HG02588 (cell line): ENCODE results near the gene GLRX5.

ENCODE experiments used
- ATAC-seq: cut with Tn5 transposase; IDR thresholded peaks from one replicate; pipeline ENCODE4 v1.9.1; 2021; ENCODE audit warnings: mild to moderate bottlenecking, moderate library complexity; ENCODE audit not compliant: unreplicated experiment

Gene GLRX5

DNA sequence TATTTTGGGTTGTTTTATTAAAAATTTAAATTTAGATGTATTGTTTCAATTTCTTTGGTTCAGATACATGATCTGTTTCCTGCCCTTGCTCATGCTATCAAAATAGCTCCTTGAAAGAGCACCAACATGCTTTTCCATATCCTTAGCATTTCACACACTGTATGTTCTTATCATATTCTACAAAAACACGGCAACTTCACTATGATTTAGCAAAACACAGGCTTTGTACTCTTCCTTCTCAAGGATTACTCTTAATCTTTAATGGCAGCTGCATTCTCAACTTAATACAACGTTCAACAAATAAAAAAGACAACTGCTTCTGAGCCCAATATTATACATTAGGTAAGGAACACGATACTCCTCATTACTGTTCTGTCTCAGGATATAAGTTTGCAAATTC, 2.9 kb upstream of the GLRX5 start:
- ATAC-seq, result no peak

DNA sequence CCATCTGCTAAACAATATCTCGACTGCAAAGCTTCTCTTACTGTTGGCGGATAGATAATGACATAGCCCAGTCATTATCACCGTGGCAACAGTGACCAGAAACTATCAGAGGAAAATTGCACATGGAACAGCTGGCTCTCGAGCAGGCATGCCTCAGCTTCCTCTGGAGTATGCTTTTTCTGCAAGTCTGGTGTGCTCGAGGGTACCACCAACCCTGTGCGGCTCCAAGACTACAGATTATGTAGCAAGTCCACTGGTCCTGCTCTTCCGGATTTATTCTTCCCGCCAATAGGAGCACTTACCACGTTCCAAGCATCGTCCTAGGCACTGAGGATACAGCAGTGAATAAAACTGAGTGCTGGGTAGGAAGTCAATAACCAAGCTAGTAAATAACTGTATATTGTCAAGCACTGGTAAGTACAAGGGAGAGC, 1.4 kb upstream of the GLRX5 start:
- ATAC-seq, result no peak

DNA sequence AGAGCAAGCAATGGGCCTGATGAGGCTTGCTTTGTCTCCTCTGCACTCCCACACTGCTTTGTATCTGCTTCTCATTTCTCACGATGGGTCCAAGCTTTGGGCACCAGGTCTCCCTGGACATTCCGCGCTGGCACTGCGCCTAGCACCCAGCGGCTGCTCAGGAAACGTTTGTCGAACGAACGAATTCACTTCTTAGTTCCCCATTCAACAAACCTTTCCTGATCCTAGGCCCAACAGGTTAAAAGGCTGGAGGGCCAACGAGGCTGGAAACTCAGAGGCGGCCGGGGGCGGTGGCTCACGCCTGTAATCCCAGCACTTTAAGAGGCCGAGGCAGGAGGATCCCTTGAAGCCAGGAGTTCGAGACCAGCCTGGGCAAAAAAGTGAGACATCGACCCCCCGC, 1.0 kb upstream of the GLRX5 start:
- no peak for ATAC-seq

DNA sequence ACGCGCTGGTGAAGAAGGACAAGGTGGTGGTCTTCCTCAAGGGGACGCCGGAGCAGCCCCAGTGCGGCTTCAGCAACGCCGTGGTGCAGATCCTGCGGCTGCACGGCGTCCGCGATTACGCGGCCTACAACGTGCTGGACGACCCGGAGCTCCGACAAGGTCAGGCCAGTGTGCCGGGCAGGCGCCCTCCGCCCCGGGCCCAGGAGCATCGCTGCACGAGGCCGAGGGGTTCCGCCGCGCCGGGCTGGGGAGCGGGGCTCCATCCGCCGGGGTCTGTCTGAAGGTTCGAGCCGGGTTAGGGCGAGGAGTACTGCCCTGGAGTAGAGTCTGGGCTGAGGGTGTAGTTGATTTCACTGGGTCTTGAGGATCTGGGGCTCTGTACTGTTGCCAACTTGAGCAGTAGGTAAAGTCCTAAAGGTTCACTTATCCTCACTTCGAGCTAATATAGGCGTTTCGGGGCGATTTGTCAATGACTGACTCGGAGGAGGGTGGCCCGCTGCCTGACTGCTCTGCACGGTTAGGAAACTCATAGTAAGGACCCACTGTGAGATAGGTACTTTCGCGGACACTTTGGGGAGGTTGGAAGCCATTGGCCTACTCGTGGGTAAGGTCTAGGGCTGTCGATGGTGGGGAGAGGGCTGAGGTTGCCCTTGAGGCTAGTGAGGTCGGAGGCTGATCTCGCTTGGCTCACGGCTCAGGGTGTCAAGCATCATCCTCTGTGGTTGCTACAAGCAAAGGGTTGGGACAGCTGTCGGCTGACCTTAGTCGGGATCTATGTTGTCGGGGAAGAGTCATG, 574 bp downstream of the GLRX5 start:
- ATAC-seq, result no peak

DNA sequence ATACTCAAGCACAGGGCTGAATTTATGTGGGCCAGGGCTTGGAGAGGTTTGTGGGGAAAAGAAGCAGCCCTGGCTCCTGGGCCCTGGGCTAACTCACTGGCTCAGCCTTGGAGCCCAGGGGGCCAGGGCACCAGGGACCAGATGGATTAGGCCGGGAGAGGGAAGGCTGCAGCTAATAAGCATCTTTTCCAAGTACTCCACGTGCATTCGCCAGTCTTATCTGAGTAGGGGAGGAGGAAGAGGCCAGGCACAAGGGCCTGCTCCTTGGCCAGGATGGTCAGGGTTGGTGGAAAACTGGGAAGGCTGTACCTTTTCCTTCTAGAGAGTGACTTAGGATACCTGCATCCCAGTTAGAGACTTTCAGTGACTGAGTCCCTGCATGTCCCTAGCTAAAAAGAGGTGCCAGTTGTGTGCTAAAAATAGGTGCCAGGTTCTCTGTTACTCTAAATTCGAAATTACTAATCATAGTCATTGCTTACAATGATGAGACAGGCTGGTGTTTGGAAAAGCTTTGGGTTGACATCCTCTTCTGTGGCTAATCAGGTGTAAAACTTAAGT, 1.3 kb downstream of the GLRX5 start:
- no peak for ATAC-seq

- no peak for ATAC-seq
These were observed 1.8 kb downstream of the GLRX5 start for GRCh38 chr14:95536671-95537070.

GRCh38 chr14:95537298-95538089, 2.6 kb downstream of the GLRX5 start:
- no peak for ATAC-seq

DNA sequence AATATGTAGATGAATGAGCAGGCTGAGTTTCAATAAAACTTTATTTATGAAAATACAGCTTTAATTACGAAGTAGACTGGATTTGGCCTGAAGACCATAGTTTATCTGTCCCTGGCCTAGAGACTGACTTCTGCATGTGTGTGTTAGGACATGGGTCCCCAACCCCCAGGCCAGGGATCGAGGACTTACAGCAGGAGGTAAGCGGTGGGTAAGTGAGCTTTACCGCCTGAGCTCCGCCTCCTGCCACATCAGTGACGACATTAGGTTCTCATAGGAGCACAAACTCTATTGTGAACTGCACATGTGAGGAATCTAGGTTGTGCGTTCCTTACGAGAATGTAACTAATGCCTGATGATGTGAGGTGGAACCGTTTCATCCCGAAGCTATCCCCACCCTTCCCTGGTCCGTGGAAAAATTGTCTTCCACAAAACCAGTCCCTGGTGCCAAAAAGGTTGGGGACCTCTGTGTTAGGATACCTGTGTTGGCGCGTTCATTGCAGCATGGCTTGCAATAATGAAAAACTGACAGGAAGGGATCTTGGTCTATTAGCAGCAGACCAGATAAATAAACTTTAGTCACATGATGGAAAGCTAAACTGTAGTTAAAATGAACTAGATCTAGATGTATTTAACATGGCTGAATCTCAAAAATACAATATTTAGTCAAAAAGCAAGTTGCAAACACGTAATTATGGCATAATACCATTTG, 4.1 kb downstream of the GLRX5 start:
- ATAC-seq, result no peak

GRCh38 chr14:95540236-95540855, 5.5 kb downstream of the GLRX5 start:
- ATAC-seq, result no peak

- no peak for ATAC-seq
These were observed 6.5 kb downstream of the GLRX5 start for GRCh38 chr14:95541346-95541745.

GRCh38 chr14:95541932-95542930, 7.4 kb downstream of the GLRX5 start:
- no peak for ATAC-seq

DNA sequence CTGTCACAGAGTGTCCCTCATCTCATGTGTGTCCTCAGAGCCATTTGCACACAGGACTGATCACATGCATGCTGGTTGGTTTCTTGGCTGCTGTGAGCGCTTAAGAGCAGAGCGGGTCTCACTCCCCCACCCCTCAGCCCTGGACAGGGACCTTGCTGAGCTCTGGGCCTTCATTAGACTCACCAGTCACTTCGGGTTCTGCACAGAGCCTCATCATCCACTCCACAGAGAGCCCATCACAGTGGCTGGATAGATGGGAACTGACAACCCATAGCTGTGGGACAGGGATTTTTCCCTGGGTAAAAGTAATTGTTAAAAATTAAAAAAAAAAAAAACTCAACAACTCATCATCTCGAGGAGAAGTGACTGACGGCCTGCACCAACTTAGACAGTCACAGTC, 8.2 kb downstream of the GLRX5 start:
- ATAC-seq, result no peak

- no peak for ATAC-seq
These were observed 9.7 kb downstream of the GLRX5 start for GRCh38 chr14:95544588-95544987.

- ATAC-seq, result no peak
These were observed 10.8 kb downstream of the GLRX5 start for GRCh38 chr14:95545515-95546168.

GRCh38 chr14:95547272-95547625, 12.4 kb downstream of the GLRX5 start:
- ATAC-seq, result no peak

DNA sequence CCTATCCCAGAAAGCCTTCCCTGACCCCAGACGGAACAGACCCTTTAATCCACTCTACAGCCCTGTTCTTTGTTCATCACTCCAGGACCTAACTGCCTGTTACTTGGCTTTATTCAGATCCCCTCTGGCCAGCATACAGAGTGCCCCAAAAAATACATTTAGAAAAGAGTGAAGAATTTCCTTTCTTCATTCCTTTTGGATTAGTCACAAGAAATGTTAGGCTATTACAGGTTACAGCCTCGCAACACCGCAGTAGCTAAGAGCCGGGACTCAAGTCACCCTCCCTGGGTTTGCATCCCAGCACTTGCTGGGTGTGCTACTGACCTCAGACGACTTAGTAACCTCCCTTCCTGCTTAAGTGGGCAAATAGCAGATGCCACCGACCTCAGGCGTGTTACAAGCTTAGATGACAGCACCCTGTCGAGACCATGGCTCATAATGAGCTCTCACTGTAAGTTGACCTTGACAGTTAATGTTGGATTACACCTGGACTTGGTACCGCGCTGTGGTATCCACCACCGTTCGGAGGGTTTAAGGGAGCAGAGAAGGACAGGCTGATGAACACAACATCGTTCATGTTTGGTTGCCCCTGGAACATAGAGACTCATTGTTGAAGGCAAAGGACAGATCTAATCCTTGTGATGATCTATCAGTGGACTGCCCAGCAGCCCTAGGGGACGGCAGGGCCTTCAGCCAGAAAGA, 12.9 kb downstream of the GLRX5 start:
- no peak for ATAC-seq

DNA sequence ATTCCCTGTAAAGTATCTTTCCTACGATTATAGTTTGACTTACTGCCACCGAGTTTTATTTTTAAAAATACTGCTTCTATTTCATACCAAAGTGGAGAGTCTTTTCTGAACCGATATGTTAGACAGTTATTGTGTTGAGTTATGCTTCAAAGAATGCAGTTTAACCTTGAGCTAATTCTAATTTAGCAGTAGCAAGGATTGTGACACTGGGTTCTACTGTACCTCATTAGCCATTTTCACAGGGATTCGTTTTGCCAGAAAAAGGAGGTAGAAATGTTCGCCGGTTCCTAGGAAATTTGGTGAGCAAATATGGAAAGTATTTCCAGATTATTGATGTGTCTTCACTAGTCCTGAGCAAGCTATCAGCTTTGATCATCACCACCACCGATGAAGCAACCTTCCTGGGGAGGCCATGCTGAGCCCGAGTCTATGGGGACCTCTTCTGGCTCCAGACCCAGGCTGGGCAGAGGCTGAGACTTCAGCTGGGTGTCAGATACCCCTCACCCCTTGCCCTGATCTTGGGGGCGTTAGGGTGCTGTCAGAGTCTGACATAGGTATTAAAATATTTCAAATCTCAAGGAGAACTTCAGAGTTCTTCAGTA, 13.6 kb downstream of the GLRX5 start:
- no peak for ATAC-seq
